Right renal cortex interstitium (tissue), 3 donors: ENCODE measurements around the gene UBE2Z. TPM values are rescaled to one million over a fixed set of nuclear protein-coding genes. Genes with fewer than 3 reads are reported as not detected.
"Not testable (repeated sequence)": the region's sequence is repeated elsewhere in the genome, so short reads cannot be mapped to it uniquely, and the experiment has no call there.

Experiments used
- DNase-seq, 3 donors: peaks; one replicate each; pipeline ENCODE4 v3.0.0-alpha.2; 2013; ENCODE audit warnings: low read depth in 3 of 3, low spot score in 2 of 3
- polyA plus RNA-seq, 3 donors: library from polyadenylated mRNA; unstranded; fragments of 120-200 nt; gene quantifications; one replicate each; pipeline ENCODE4 v1.2.1, GENCODE V29; 2013; ENCODE audit not compliant: insufficient read length in 3 of 3

UBE2Z gene
- polyA plus RNA-seq, 3 donors: 91.6 to 99.2 (median 97.7) TPM

- DNase-seq: no peak
Observed at GRCh38 chr17:48903401-48903800, 4.8 kb upstream of the UBE2Z start.

DNA sequence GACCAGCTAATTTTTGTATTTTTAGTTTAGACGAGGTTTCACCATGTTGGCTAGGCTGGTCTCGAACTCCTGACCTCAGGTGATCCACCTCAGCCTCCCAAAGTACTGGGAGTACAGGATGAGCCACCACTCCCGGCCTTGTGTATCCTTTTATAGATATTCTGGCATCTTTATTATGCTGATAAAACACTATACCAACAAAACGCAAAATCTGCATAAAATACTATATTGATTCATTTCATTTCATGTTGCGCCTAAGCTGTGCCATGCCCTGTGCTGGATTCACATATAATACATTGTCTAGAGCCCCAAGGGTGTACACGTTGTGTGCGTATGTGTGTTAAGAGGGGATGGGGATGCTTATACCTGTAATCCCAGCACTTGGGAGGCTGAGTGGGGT lies 3.8 kb upstream of the UBE2Z start:
- no peak for DNase-seq

DNA sequence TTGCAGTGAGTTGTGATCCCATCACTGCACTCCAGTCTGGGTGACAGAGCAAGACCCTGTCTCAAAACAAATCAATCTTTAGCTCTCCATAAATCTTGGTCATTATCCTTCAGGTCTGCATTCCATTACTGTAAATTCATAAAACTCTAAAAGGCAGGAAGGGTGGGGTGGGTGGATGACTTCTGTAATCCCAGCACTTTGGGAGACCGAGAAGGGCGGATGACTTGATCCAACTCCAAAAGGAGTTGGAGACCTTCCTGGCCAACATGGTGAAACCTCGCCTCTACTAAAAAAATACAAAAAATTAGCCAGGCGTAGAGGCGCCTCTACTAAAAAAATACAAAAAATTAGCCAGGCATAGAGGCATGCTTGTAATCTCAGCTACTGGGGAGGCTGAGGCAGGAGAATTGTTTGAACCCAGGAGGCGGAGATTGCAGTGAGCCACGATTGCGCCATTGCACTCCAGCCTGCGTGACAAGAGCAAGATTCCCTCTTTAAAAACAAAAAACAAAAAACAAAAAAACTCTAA lies 2.2 kb upstream of the UBE2Z start:
- DNase-seq: no peak

DNA sequence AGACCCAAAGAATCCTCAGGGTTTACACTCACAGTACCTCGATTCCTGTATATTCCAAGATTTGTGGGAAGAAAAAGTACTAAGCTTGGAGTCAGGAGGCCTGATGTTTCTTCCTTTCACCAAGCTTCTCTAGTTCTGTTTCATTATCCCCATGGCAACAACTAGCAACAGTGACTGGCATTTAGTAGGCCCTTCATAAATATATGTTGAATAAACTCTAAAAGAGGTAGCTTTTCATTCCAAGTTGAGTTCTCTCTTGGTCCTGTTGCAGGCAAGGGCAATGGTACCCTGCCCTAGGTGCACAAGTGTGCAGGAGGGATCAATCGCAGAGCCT lies 527 bp upstream of the UBE2Z start:
- DNase-seq: peak in 2 of 3 donors; percentile 39 to 45

DNA sequence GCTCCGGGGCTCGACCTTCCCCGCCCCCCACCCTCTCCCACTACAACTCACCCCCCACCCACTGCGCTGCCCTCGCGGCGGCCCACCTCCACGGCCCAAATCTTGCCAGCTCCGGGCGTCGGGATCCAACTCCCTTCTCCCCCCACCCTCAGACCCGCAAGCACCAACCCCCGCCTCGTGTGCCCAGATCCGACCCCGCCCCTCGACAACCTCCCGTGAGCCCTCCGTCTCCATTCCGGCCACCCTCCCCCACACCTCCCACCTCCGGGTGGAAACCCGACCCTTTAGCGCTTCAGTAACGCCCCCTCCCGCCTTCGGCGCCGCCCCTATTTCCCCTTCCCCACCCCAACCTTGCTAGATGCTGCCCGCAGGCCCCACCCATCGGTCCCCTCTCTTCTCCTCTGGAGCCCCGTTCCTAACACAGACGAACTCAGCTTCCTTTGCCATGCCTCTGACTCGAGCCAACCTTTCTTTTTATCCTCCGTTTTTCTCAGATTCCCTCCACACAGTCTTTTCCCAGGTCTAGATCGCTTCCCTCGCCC lies 717 bp downstream of the UBE2Z start:
- DNase-seq: peak; percentile 69 to 85 (median 81)

GRCh38 chr17:48909783-48910182 lies 1.6 kb downstream of the UBE2Z start:
- DNase-seq: no peak

DNA sequence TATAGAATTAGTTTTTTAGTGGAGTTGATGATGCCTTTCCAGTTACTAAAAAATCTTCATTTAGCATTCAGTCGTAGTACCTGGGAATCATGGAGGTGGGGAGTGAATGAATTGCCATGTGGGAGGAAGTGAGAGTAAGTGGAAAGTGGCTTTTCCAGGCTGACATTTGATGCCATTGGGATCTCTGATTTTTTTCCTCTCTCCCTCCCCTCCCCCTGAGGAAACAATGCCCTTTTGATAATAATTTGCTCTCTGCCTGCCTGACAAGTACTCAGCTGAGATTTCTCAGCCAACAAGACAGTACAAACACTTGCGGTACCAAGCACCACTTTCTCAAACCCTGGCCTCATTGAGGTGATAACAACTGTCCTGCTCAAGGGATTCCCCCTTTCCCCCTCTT lies 2.2 kb downstream of the UBE2Z start:
- no peak for DNase-seq

DNA sequence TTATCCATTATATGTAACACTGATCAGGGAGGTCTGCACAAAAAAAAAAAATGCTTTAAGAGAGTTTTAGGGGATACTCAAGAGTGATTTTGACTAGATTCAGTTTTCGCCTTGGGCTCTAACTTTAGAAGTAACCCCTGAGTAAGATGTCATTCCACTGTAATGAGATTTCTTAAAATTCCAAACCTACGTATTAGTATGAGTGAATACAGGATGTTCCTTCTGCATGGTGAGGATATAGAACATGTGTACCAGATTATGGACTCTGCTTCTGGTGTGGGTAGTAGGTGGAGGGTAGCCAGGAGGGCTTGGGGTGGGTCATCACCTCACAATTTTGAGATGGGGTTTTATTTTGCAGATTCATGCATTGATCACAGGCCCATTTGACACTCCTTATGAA lies 4.3 kb downstream of the UBE2Z start:
- DNase-seq: no peak

DNA sequence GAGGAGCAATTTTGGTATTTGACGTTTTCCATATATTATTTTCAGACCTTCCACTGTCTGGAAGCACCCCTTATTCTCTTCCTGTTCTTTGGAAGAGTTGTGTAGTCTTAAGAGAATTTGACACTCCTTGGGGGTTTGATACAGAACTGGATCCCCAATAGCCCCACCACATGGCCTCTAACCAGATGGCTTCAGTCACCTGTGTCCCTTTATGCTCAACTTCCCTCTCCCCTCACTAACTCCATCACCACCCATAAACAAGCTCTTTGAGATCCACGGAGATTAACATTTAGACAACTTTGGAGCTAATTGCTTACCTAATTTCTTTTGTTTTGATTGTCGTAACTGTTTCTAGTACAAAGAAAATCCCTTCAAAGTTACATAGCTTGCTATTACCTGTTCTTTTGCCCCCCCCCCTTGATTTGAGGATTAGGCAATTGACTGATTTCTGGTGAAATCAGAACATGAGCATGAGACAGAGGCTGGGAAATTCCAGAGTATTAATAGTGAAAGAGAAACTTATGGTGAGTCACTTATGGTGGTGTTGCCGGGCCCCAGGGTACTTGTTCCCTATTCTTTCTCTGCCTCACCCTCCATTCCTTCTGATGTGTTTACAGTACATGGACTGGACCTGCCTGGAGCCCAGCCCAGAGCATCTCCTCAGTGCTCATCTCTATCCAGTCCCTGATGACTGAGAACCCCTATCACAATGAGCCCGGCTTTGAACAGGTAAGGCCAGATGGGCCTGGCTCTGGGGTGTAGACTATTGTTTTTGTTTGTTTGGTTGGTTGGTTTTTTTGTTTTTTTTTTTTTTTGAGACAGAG lies 7.5 kb downstream of the UBE2Z start:
- no peak for DNase-seq

DNA sequence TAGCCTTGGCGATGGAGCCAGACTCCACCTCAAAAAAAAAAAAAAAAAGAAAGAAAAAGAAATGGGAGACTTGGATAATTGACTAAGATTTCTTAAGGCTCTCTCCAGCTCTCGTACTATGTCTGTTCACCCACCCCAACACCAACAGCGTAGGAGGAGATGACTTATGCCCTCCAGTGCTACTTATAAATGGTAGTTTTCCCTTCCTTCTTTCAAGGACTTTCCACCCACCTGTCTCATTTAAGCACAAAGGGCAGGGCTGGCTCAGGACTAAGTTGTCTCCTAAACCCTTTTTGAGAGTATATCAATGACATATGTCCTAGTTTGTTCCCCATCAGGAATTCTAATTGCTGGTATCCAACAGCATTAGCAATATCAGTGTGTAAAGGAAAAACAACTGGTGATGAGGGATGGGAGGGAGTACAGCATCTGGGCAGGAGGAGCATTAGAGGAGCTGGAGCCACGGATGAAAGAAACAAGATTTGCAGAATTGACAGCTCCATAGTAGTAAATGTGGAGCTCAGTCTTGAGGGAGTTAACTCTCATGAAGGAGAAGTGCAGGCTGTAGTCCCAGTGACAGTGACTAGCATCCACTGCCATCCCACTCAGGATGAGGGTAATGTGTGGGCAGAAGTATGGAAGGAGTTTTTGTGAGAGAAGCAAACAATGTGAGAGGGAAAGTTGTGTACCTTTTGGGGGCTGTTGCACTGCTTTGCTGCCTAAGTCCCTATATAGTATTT lies 17.2 kb downstream of the UBE2Z start:
- DNase-seq: no peak

DNA sequence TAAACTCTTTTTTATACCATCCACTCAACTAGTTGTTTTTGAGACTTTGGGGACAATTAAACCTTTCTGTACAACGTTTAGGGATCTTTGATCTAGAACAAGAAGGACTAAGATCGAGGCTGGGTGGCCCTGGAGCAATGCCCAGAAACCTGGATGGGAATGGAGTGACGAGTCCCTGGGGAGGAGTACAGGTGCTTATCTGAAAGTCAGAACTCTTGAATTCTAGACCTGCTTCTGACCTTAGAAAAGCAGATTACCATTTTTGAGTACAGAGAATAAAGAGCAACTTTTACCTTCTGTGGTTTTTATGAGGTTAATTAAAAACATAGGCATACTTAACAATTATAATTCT lies 17.8 kb downstream of the UBE2Z start:
- no peak for DNase-seq

- no peak for DNase-seq
Observed at GRCh38 chr17:48927978-48928745, 20.0 kb downstream of the UBE2Z start.

DNA sequence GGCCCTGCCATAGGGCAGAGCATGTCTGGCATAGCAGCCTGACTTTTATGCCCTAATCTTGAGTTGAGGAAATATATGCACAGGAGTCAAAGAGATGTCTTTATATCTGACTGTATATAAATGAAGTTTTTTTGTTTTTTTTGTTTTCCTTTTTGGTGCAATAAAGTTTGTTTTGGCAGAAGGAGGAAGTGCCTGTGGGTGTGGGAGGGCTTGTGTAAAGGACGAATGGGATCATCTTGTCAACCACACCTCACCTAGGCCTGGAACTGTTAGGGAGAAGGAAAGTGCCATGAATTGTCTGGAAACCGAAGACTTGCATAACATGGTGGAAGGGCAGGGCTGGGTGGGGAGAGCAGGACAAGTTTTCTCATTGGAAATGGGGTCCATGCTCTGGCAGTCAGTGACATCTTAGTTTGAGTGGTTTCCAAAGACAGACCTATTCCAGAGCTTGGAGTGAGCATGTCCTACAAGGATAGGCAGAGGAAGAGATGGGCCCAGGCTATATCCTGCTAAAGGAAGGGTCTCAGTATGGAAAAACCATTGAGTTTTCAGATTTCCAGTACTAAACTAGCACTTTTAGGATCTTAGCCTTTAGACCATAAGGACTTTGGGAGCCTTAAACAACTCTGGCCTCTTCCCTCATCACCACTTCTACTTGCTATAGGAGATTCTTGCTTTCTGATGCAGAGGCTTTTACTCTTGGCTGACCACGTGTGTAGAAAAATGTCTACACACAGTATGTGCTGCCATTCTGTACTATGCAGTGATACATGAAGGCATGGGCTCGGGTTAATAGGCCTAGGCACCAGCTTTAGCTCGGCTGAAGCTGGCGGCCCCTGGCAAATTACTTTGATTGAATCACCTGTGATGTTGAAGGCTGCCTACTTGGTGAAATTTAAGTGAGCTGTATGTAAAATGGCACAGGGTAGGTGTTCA lies 20.9 kb downstream of the UBE2Z start:
- DNase-seq: no peak

- DNase-seq: no peak
Observed at GRCh38 chr17:48929812-48930165, 21.6 kb downstream of the UBE2Z start.

DNA sequence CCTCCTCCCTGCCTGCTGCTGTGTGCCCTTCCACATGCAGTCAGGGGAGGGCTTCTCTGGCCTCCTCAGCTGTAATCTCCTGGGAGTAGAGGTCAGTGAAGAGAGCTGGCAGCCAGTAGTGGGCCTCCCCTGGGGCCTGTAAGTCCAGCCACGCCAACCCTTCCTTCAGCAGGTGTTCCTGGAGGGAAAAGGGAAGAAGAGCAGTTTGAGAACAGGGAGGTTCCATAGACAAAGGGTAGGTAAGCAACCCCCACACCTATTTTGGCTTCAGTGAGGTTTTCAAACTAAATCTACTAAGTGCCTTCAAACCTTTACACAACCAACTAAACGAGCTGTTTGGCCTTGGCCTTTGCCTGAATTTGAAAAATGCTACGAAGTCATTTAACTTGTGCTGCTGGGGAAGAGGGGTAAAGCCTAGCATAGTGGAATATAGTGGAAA lies 22.2 kb downstream of the UBE2Z start:
- no peak for DNase-seq

DNA sequence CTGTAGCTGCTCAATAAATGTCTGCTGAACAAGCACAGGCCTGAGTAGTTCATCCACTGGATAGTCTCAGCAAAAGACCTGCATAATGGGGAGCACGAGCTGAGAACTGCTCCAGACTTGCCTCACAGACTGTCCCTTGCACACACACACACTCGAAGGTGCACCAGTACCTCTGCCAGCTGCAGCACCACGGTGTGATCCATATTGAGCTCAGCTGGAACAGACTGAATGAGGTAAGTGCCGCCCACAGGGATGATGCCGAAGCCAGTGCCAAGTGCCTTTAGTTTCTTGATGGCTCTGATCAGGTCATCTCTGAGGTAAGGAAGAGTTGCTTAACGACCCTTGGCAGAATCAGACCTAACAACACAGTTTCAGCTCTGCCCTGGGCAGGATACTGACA lies 24.8 kb downstream of the UBE2Z start:
- DNase-seq: no peak

- DNase-seq: peak; percentile 66 to 84 (median 83)
Observed at GRCh38 chr17:48944515-48945260, 36.5 kb downstream of the UBE2Z start, which contains the start of gene SNF8. Gene SNF8, minus strand, starts transcription at chr17:48944842. Its CDS starts 108 bp downstream, at chr17:48944734.

DNA sequence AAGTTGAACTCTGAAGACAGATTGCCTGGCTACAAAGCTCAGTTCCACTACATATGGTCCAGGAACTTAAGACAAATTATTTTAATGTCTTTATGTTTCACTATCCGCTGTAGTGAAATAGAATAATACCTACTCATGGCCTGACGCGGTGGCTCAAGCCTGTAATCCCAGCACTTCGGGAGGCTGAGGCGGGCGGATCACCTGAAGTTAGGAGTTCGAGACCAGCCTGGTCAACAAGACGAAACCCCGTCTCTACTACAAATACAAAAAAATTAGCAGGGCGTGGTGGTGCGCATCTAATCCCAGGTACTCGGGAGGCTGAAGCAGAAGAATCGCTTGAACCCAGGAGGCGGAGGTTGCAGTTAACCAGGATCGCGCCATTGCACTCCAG lies 37.0 kb downstream of the UBE2Z start:
- DNase-seq: not testable (repeated sequence)

- no peak for DNase-seq
Observed at GRCh38 chr17:48951572-48951971, 43.4 kb downstream of the UBE2Z start.
